Stimulated activated CD8-positive, alpha-beta memory T cell treated with anti-CD3 and anti-CD28 coated beads, Interleukin-2, amount 100 ng/mL, for 48 hours (primary cell): ENCODE results near the gene NBEA.

Experiments used
- DNase-seq, 2 donors: peaks; one replicate each; pipeline ENCODE4 v3.0.0-alpha.2; 2020; ENCODE audit warnings: low read depth in 2 of 2

The NBEA gene

GRCh38 chr13:35179494-35179893 is 237.4 kb downstream of the NBEA start:
- DNase-seq = no peak

GRCh38 chr13:35179920-35180663 is 238.0 kb downstream of the NBEA start:
- no peak for DNase-seq

GRCh38 chr13:35190241-35190640 is 248.2 kb downstream of the NBEA start:
- DNase-seq = no peak

DNA sequence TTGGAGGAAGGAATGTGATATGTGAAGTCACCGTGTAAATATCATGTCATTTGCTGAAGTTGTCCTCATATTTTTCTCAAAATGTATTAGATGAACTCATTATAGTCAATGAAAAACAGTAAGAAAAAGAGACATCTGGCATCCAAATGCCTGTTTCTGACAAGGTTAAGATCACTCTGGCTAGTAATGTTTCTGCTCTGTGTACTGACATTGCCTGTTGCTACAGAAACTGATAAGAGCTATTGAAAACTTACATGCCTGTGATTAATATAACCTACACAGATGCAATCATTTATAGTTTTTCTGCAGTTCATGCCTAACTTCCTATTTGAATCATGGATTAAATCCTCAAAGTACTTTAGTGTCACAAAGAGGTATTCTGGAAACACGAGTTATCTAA is 249.8 kb downstream of the NBEA start:
- DNase-seq = no peak

- no peak for DNase-seq
Observed at GRCh38 chr13:35198613-35199200, 256.6 kb downstream of the NBEA start.

DNA sequence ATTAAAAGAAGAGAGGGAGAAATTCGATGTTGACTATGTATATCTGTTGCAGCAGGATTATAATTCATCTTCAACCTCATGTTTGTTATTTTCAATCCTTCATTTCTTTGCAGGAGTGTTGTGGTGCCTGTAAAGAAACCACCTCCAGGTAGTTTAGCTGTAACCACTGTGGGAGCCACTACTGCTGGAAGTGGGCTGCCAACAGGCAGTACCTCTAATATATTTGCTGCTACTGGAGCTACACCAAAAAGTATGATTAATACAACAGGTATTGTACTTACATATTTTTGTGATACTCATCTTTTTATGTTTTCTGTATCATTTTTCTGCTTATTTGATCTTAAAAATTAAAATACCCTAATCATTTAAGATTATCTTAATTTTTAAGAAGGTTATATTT is 266.5 kb downstream of the NBEA start:
- no peak for DNase-seq

DNA sequence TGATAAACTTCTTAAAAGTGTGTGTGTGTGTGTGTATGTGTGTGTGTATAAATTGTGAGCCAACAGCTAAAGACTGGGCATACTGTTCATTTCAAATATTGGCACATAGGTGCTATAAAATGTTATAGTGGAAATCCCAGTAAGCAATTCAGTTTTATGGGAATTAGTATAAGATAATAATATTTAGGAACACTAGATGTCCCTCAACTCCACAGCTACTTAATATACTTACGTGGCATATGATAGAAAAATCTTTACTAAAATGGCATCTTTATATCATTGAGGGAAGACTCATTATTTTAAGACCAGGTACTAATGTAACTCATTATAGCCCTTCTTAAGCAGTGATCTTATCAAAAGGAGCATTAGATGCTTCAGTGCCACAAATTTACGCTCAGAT is 268.2 kb downstream of the NBEA start:
- DNase-seq = no peak

- no peak for DNase-seq
Observed at GRCh38 chr13:35211949-35212348, 269.9 kb downstream of the NBEA start.

GRCh38 chr13:35213911-35214310 is 271.8 kb downstream of the NBEA start:
- no peak for DNase-seq

DNA sequence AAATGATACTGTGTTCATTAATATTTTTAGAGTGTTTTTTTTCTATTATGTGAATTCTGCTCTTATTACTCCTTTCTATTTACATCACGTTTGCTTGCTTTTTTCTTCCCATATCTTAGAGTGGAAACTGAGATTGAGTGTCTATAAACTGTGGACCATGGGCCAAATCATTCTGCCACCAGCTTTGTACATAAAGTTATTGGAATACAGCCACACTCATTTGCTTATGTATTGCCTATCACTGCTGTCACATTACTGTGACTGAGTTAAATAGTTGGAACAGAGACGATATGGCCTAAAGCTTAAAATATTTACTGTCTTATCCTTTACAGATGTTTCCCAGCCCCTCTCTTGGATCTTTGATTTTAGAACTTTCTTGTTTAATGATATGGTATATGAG is 274.1 kb downstream of the NBEA start:
- DNase-seq = no peak

- no peak for DNase-seq
Observed at GRCh38 chr13:35219021-35219420, 277.0 kb downstream of the NBEA start.

- DNase-seq = no peak
Observed at GRCh38 chr13:35225159-35225558, 283.1 kb downstream of the NBEA start.

DNA sequence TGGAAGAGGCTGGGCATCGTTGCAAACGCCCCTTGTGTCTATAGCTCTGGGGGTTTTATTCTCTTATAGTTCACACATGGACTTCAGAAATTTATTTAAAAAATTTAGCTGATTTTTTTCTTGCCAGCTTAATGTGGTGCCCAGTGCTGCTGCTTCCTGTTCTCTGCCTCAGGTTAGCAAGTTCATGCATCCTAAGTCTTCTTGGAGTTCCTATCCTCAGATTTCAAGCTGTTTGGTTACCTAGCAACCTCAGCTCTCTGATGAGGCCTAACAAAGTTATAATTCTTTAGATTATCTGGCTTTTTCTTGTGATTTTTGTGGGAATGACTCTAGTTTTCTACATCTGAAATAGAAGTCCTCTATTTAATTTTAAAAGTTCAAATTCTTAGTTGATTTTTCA is 283.5 kb downstream of the NBEA start:
- no peak for DNase-seq

GRCh38 chr13:35228536-35228935 is 286.5 kb downstream of the NBEA start:
- DNase-seq = no peak

GRCh38 chr13:35231426-35231825 is 289.4 kb downstream of the NBEA start:
- DNase-seq = no peak

DNA sequence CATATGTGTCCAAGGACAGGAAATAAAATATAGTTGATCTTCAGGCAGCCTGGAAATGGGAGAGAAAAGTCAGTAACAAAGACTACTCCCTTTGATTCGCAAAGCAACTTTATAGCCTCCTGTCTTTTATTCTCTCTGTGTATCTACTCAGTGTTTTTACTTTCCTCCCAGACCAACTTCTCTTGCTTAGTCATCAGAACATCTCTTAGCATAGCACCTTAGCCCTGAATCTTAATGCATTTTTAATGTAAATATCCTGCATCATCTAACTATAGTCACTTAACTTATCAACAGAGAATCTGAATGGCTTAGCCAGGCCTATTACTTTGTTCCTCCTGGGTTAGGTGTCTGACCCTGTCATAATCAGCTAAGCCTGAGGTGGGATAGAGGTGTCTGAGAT is 296.2 kb downstream of the NBEA start:
- DNase-seq = no peak

GRCh38 chr13:35252536-35253205 is 310.6 kb downstream of the NBEA start:
- no peak for DNase-seq

GRCh38 chr13:35255241-35255640 is 313.2 kb downstream of the NBEA start:
- DNase-seq = no peak

DNA sequence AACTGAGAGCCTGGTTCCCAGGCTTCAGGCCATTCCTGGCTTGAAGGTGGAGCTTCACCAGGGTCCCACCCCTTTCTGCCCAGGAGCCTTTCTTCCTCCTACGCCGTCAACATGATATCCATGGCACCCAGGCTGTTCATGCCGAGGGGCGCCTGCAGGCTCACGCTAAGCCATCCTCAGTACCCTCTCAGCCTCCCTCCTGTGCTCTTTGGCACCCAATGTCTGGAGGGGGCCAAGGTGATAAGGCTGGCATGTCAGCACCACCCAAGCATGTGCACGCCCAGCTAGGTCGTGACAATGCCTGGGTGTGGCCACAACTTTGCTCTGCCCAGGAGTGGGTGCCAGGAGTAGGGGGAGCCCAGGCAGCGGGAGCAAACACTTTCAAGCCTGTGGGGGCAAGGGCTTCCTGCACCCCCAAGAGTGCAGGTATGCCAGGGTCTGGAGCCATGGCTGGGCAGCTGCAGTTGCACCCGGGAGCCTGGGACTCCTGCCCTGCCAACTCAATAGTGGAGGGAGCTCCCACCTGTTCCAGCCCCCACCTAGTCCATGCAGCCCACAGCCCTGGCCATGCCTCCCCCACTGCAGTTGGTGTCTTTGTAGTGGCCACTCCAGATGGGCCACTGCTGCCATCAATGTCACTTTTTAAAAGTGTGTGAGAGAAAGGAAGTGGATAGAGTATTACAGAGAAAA is 314.5 kb downstream of the NBEA start:
- DNase-seq = no peak

DNA sequence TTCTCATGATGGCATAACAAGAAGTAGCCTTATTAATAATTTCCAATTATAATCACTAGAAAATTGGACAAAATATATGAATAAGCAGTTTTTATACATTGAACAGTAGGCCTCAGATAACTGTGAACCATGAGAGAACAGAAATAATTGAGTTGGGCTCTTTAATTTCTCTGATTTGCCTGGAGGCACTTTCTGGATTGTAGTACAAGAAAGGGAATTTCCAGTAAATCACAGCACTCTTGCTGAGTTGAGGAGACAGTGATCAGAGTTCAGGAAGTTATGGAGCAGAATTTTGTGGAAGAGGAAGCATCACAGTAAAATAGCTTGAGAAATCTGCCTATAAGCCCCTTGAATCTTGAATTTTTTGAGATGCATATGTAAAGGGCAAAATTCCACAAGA is 318.2 kb downstream of the NBEA start:
- no peak for DNase-seq

DNA sequence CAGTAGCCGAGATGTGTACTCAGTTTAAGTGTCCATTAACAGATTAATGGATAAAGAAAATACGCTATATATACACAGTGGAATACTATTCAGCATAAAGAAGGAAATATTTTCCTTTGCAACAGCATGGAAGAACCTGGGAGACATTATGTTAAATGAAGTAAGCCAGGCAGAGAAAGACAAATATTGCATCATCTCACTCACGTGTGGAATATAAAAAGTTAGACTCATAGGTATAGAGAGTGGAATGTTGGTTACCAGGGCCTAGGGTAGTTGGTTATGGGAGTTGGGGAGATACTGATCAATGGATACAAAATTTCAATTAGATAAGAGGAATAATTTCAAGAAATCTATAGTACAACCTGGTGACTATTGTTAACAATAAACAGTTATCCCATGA is 324.3 kb downstream of the NBEA start:
- DNase-seq = no peak

DNA sequence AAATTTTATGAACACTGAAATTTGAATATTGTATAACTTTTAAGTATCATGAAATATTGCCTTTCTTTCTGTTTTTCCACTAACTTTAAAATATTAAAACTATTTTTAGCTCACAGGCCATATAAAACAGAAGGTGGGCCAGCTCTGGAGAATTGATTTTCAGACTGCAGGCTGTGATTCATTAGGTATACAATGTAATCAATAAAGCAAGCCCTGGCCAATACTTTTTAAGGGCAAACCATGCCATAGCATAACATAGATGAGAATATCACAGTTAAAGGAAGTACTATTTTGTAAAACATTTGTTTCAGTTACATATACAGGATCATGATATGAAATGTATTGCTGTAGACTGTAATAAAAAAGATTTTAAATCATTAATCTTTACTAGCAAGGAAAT is 336.8 kb downstream of the NBEA start:
- DNase-seq = no peak

DNA sequence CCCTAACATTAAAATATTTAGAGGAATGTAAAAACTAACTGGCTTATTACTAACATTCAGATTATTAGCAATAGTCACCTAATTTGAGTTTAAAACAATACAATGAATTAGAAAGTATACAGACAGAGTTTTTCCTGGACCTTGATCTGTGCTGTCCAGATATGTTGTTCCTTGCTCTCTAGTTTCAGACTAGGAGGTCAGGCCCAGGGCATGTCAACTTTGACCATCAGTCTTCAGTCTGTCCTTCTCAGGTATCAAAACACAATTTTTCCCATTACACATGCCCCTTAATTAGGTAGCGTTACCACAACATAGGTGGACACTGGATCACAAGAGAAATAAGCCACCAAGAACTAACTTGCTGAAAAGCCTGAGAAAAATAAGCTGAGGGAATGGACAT is 337.4 kb downstream of the NBEA start:
- DNase-seq = no peak
